WTC11 (cell line): ENCODE data around the gene PLEKHA6. TPM values are rescaled to one million over a fixed set of nuclear protein-coding genes. Genes with fewer than 3 reads are reported as not detected.

ENCODE experiments used
- ATAC-seq: fragments of 200-7000 bp; cut with Tn5 transposase; 2 replicates; pipeline ENCODE4 v1.10.0; 2021; ENCODE audit warnings: mild to moderate bottlenecking, moderate library complexity
- CTCF ChIA-PET: fragments of 300-600 bp; sonication (Branson Sonifier 250); formaldehyde crosslinking; loops from one replicate; lab custom pipeline; 2021; ENCODE audit warnings: antibody characterized with exemption; lab: Charles Lee
- POLR2A ChIA-PET: fragments of 350-600 bp; sonication (Branson Sonifier 250); formaldehyde crosslinking; loops from one replicate; lab custom pipeline; 2021; ENCODE audit warnings: antibody characterized with exemption; lab: Charles Lee
- DNase-seq: peaks from one replicate; pipeline ENCODE4 v3.0.0; 2021; ENCODE audit warnings: low spot score
- H3K27ac Mint-ChIP-seq: 2 replicates; pipeline ENCODE4 v1.8.0; 2021; ENCODE audit warnings: mixed read lengths
- H3K27me3 Mint-ChIP-seq: 2 replicates; pipeline ENCODE4 v1.8.0; 2021; ENCODE audit warnings: low read depth, mild to moderate bottlenecking, moderate library complexity, mixed read lengths
- H3K36me3 Mint-ChIP-seq: 2 replicates; pipeline ENCODE4 v1.8.0; 2021; ENCODE audit warnings: mixed read lengths
- H3K4me1 Mint-ChIP-seq: 2 replicates; pipeline ENCODE4 v1.8.0; 2022; ENCODE audit warnings: mixed read lengths
- H3K4me3 Mint-ChIP-seq: 2 replicates; pipeline ENCODE4 v1.8.0; 2021; ENCODE audit warnings: mild to moderate bottlenecking, moderate library complexity, mixed read lengths
- H3K9me3 Mint-ChIP-seq: 2 replicates; pipeline ENCODE4 v1.8.0; 2021; ENCODE audit warnings: mixed read lengths
- CREM ChIP-seq: sonication (generic); formaldehyde crosslinking; IDR thresholded peaks from 2 replicates; pipeline ENCODE4 v1.8.1; 2022; ENCODE audit warnings: mild to moderate bottlenecking, missing genetic modification reagents, moderate library complexity
- ELF4 ChIP-seq: sonication (generic); formaldehyde crosslinking; IDR thresholded peaks from 2 replicates; pipeline ENCODE4 v1.8.1; 2022; ENCODE audit warnings: low read depth, mild to moderate bottlenecking, moderate library complexity, missing genetic modification reagents
- ETV6 ChIP-seq: sonication (generic); formaldehyde crosslinking; IDR thresholded peaks from 2 replicates; pipeline ENCODE4 v1.8.1; 2022; ENCODE audit warnings: mild to moderate bottlenecking, missing genetic modification reagents
- FOXK1 ChIP-seq: sonication (generic); formaldehyde crosslinking; IDR thresholded peaks from 2 replicates; pipeline ENCODE4 v1.8.0; 2022; ENCODE audit warnings: mild to moderate bottlenecking, moderate library complexity, missing genetic modification reagents
- MYBL2 ChIP-seq: sonication (generic); formaldehyde crosslinking; IDR thresholded peaks from 2 replicates; pipeline ENCODE4 v1.8.1; 2023; ENCODE audit warnings: mild to moderate bottlenecking, moderate library complexity, missing genetic modification reagents
- NR2C2 ChIP-seq: sonication (generic); formaldehyde crosslinking; IDR thresholded peaks from 2 replicates; pipeline ENCODE4 v1.8.0; 2022; ENCODE audit warnings: mild to moderate bottlenecking, missing genetic modification reagents
- SMAD4 ChIP-seq: sonication (generic); formaldehyde crosslinking; IDR thresholded peaks from 2 replicates; pipeline ENCODE4 v1.8.0; 2022; ENCODE audit warnings: mild to moderate bottlenecking, missing genetic modification reagents
- TCF7 ChIP-seq: sonication (generic); formaldehyde crosslinking; IDR thresholded peaks from 2 replicates; pipeline ENCODE4 v1.8.0; 2022; ENCODE audit warnings: mild to moderate bottlenecking, low read depth, missing genetic modification reagents, moderate library complexity
- ZNF138 ChIP-seq: sonication (generic); formaldehyde crosslinking; conservative IDR thresholded peaks from 2 replicates; pipeline ENCODE4 v1.8.1; 2022; ENCODE audit warnings: mild to moderate bottlenecking, moderate library complexity, missing genetic modification reagents
- ZNF416 ChIP-seq: fragments of 250-450 bp; sonication (Bioruptor Pico); IDR thresholded peaks from 2 replicates; pipeline ENCODE4 v1.9.0; 2021; ENCODE audit warnings: mild to moderate bottlenecking, inconsistent platforms
- total RNA-seq: library from RNA; stranded (reverse); gene quantifications from 3 replicates; pipeline ENCODE4 v1.2.3, GENCODE V29; 2021
- TF ChIP-seq, protein P1 (sequence below): fragments of 250-450 bp; sonication (Bioruptor Pico); IDR thresholded peaks from 2 replicates; pipeline ENCODE4 v1.9.0; 2021; ENCODE audit warnings: mild to moderate bottlenecking
- TF ChIP-seq, protein P2 (sequence below): sonication (generic); formaldehyde crosslinking; IDR thresholded peaks from 2 replicates; pipeline ENCODE4 v1.8.1; 2023; ENCODE audit warnings: mild to moderate bottlenecking, missing genetic modification reagents, moderate library complexity
- TF ChIP-seq, protein P3 (sequence below): sonication (generic); formaldehyde crosslinking; IDR thresholded peaks from 2 replicates; pipeline ENCODE4 v1.8.1; 2023; ENCODE audit warnings: mild to moderate bottlenecking, missing genetic modification reagents, borderline replicate concordance
- TF ChIP-seq, protein P4 (sequence below): sonication (generic); formaldehyde crosslinking; IDR thresholded peaks from 2 replicates; pipeline ENCODE4 v1.8.1; 2022; ENCODE audit warnings: mild to moderate bottlenecking, moderate library complexity, missing genetic modification reagents
- TF ChIP-seq, protein P5 (sequence below): sonication (generic); formaldehyde crosslinking; IDR thresholded peaks from 2 replicates; pipeline ENCODE4 v1.8.0; 2022; ENCODE audit warnings: missing genetic modification reagents
- TF ChIP-seq, protein P6 (sequence below): sonication (generic); formaldehyde crosslinking; IDR thresholded peaks from 2 replicates; pipeline ENCODE4 v1.8.1; 2023; ENCODE audit warnings: mild to moderate bottlenecking, moderate library complexity, missing genetic modification reagents

The PLEKHA6 gene
- total RNA-seq, 1 experiment from 2014 or later: 11.6 TPM

DNA sequence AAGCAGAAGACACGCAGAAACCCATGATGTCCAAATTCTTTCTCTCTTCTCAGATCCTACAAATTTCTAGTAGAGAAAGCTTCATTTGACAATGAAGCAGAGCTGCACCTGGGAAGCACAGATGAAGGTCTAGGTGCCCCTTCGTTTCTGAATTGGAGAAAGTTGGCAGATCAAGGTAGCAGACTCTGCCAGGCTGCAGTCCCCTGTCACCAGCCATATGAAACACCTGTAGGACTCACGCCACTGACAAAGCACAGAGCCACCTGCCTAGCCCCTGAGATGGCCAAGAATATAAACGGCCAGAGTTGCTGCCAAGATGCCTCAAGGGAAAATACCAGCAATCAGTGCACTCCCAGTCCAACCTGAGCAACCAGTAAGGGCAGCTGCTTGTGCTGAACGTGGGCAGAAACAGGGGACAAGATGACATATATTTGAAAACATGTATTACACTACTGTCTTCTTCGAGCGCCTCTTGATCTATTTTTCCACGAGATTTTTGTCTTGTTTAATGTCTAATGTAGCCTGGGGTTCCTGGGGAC lies 20.6 kb upstream of the PLEKHA6 start:
- no peak for DNase-seq
- CTCF ChIA-PET: interaction anchor here (7.3 kb wide), 1 partner anchor 18 kb away, joined by 105 read pairs; no protein-coding TSS in a partner anchor
- TF ChIP-seq, protein P1, sequence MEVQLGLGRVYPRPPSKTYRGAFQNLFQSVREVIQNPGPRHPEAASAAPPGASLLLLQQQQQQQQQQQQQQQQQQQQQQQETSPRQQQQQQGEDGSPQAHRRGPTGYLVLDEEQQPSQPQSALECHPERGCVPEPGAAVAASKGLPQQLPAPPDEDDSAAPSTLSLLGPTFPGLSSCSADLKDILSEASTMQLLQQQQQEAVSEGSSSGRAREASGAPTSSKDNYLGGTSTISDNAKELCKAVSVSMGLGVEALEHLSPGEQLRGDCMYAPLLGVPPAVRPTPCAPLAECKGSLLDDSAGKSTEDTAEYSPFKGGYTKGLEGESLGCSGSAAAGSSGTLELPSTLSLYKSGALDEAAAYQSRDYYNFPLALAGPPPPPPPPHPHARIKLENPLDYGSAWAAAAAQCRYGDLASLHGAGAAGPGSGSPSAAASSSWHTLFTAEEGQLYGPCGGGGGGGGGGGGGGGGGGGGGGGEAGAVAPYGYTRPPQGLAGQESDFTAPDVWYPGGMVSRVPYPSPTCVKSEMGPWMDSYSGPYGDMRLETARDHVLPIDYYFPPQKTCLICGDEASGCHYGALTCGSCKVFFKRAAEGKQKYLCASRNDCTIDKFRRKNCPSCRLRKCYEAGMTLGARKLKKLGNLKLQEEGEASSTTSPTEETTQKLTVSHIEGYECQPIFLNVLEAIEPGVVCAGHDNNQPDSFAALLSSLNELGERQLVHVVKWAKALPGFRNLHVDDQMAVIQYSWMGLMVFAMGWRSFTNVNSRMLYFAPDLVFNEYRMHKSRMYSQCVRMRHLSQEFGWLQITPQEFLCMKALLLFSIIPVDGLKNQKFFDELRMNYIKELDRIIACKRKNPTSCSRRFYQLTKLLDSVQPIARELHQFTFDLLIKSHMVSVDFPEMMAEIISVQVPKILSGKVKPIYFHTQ (CRISPR knock-in tag): no peak
- TF ChIP-seq, all 79 proteins: peak for 0

DNA sequence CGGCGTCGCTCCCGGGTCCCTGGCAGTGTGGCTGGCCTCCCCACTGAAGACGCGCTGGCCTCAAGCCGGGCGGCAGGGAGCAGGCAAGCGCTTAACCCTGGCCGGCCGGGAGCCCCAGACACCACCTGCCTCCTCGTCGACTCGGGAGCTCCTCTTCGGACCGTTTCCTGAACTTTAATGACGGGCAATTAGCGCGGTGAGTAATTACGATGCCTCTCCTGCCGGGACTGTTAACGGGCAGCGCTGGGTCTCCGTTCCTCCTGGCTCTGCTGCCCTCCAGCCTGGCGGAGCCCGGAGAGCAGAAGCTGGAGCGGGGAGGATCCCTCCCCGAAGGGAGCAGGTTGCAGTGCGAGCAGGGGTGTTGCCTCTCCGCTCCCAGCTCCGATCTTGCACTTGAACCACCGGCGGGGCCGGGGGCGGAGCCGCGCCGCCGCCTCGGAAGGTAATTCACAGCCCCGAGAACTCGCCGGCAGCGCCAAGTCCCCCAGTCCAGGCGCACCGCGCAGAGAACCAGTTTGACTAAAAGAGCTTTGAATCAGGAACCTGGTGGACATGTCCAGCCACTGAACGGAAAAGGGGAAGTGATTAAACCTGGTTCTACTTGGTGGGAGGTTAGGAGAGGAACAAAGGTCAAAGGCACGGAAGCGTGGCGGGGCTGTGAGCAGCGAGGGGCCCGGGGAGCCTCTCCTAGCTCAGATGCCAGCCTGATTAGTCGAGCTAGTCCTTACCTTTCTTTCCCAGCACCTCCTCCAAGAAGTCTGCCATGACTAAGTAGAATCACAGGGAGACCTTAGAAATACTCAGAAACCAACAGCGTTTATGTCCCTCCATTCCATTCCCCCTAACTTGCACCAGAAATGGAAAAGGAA lies 18.3 kb upstream of the PLEKHA6 start:
- Mint-ChIP-seq H3K36me3 (no peaks in the 10 kb centered on the region), H3K27me3 (peaks cover 36% of the 10 kb centered on the region), H3K4me3 (peak overlapping the region; percentile 85), H3K9me3 (no peaks in the 10 kb centered on the region), H3K4me1 (peaks cover 9% of the 10 kb centered on the region), H3K27ac (peak overlapping the region; percentile 82; the same call in 1 of the 2 replicates)
- ChIA-PET POLR2A (interaction anchor here (0.9 to 1.9 kb wide), 2 partner anchors 20 to 138 kb away, joined by 3 to 8 read pairs; partner anchors contain the start of gene MDM4), CTCF (interaction anchor here (0.7 to 7.3 kb wide), 24 partner anchors 9 to 429 kb away, joined by 3 to 105 read pairs (median 6); partner anchors contain the start of genes GOLT1A, PIK3C2B and PLEKHA6)
- peak; percentile 72 for DNase-seq
- peak; percentile 85 for ATAC-seq
- TF ChIP-seq CREM (CRISPR knock-in tag): peak; percentile 10; the same call in 1 of the 2 replicates
- TF ChIP-seq, protein P2, sequence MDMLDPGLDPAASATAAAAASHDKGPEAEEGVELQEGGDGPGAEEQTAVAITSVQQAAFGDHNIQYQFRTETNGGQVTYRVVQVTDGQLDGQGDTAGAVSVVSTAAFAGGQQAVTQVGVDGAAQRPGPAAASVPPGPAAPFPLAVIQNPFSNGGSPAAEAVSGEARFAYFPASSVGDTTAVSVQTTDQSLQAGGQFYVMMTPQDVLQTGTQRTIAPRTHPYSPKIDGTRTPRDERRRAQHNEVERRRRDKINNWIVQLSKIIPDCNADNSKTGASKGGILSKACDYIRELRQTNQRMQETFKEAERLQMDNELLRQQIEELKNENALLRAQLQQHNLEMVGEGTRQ (CRISPR knock-in tag): no peak
- TF ChIP-seq MYBL2: 0 out of 2 replicates have a peak, but pooled peaks have one; percentile 27
- TF ChIP-seq, protein P3, sequence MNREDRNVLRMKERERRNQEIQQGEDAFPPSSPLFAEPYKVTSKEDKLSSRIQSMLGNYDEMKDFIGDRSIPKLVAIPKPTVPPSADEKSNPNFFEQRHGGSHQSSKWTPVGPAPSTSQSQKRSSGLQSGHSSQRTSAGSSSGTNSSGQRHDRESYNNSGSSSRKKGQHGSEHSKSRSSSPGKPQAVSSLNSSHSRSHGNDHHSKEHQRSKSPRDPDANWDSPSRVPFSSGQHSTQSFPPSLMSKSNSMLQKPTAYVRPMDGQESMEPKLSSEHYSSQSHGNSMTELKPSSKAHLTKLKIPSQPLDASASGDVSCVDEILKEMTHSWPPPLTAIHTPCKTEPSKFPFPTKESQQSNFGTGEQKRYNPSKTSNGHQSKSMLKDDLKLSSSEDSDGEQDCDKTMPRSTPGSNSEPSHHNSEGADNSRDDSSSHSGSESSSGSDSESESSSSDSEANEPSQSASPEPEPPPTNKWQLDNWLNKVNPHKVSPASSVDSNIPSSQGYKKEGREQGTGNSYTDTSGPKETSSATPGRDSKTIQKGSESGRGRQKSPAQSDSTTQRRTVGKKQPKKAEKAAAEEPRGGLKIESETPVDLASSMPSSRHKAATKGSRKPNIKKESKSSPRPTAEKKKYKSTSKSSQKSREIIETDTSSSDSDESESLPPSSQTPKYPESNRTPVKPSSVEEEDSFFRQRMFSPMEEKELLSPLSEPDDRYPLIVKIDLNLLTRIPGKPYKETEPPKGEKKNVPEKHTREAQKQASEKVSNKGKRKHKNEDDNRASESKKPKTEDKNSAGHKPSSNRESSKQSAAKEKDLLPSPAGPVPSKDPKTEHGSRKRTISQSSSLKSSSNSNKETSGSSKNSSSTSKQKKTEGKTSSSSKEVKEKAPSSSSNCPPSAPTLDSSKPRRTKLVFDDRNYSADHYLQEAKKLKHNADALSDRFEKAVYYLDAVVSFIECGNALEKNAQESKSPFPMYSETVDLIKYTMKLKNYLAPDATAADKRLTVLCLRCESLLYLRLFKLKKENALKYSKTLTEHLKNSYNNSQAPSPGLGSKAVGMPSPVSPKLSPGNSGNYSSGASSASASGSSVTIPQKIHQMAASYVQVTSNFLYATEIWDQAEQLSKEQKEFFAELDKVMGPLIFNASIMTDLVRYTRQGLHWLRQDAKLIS (CRISPR knock-in tag): no peak
- TF ChIP-seq ELF4 (CRISPR knock-in tag): no peak
- peak; percentile 11; the same call in 1 of the 2 replicates for TF ChIP-seq FOXK1
- TF ChIP-seq, protein P4, sequence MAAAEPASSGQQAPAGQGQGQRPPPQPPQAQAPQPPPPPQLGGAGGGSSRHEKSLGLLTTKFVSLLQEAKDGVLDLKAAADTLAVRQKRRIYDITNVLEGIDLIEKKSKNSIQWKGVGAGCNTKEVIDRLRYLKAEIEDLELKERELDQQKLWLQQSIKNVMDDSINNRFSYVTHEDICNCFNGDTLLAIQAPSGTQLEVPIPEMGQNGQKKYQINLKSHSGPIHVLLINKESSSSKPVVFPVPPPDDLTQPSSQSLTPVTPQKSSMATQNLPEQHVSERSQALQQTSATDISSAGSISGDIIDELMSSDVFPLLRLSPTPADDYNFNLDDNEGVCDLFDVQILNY (CRISPR knock-in tag): no peak
- no peak for TF ChIP-seq NR2C2 (CRISPR knock-in tag)
- TF ChIP-seq, protein P5, sequence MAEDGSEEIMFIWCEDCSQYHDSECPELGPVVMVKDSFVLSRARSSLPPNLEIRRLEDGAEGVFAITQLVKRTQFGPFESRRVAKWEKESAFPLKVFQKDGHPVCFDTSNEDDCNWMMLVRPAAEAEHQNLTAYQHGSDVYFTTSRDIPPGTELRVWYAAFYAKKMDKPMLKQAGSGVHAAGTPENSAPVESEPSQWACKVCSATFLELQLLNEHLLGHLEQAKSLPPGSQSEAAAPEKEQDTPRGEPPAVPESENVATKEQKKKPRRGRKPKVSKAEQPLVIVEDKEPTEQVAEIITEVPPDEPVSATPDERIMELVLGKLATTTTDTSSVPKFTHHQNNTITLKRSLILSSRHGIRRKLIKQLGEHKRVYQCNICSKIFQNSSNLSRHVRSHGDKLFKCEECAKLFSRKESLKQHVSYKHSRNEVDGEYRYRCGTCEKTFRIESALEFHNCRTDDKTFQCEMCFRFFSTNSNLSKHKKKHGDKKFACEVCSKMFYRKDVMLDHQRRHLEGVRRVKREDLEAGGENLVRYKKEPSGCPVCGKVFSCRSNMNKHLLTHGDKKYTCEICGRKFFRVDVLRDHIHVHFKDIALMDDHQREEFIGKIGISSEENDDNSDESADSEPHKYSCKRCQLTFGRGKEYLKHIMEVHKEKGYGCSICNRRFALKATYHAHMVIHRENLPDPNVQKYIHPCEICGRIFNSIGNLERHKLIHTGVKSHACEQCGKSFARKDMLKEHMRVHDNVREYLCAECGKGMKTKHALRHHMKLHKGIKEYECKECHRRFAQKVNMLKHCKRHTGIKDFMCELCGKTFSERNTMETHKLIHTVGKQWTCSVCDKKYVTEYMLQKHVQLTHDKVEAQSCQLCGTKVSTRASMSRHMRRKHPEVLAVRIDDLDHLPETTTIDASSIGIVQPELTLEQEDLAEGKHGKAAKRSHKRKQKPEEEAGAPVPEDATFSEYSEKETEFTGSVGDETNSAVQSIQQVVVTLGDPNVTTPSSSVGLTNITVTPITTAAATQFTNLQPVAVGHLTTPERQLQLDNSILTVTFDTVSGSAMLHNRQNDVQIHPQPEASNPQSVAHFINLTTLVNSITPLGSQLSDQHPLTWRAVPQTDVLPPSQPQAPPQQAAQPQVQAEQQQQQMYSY (CRISPR knock-in tag): peak; percentile 18; the same call in 1 of the 2 replicates
- 0 out of 2 replicates have a peak, but pooled peaks have one; percentile 36 for TF ChIP-seq ZNF138 (CRISPR knock-in tag)
- no peak for TF ChIP-seq SMAD4
- TF ChIP-seq ZNF416 (CRISPR knock-in tag): no peak
- no peak for TF ChIP-seq TCF7 (CRISPR knock-in tag)
- TF ChIP-seq ETV6 (CRISPR knock-in tag): 0 out of 2 replicates have a peak, but pooled peaks have one; percentile 18
- TF ChIP-seq, protein P6, sequence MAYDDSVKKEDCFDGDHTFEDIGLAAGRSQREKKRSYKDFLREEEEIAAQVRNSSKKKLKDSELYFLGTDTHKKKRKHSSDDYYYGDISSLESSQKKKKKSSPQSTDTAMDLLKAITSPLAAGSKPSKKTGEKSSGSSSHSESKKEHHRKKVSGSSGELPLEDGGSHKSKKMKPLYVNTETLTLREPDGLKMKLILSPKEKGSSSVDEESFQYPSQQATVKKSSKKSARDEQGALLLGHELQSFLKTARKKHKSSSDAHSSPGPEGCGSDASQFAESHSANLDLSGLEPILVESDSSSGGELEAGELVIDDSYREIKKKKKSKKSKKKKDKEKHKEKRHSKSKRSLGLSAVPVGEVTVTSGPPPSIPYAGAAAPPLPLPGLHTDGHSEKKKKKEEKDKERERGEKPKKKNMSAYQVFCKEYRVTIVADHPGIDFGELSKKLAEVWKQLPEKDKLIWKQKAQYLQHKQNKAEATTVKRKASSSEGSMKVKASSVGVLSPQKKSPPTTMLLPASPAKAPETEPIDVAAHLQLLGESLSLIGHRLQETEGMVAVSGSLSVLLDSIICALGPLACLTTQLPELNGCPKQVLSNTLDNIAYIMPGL (CRISPR knock-in tag): 0 out of 2 replicates have a peak, but pooled peaks have one; percentile 54

More for the DNA sequence above, 20.6 kb upstream of the PLEKHA6 start:
- no peak for ATAC-seq
- no peak overlapping the region for H3K4me3 Mint-ChIP-seq
- H3K4me1 Mint-ChIP-seq: peaks cover 9% of the 10 kb centered on the region
- no peak overlapping the region for H3K27ac Mint-ChIP-seq
- peaks cover 36% of the 10 kb centered on the region for H3K27me3 Mint-ChIP-seq
- no peaks in the 10 kb centered on the region for H3K36me3 Mint-ChIP-seq
- no peaks in the 10 kb centered on the region for H3K9me3 Mint-ChIP-seq
- POLR2A ChIA-PET: interaction anchor here (0.5 to 1.2 kb wide), 2 partner anchors 9 to 20 kb away, joined by 3 read pairs; no protein-coding TSS in a partner anchor
